Measurements from ENCODE around the gene MEP1A.
"Not testable (repeated sequence)": the region's sequence is repeated elsewhere in the genome, so short reads cannot be mapped to it uniquely, and the experiment has no call there.

The MEP1A gene

DNA sequence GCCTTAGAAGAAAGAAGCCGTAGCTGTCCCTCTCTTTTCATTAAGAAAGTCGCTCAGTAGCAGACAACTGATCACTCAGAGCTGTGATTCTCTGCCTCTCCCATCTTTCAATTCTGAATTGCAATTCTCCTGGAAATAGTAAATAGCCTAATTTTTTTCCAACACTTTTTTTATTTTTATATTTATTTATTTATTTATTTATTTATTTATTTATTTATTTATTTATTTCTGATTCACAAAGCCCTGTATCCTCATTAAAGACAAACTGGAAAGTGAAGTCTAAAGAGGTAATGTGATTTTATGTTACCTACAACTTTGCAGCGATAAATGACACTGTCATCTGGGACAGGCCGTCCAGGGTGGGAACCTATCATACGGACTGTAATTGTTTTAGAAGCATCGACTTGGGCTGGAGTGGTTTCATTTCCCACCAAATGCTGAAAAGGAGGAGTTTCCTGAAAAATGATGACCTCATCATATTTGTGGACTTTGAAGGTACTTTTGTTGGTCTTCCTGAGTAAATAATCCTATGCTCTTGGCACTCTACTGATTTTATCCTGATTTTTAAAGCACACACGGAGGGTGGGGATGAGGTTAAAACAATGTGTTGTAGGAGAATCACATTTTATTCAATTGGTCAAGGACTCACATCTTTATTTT, 41.2 kb downstream of the MEP1A start:
- DNase-seq = not testable (repeated sequence)

DNA sequence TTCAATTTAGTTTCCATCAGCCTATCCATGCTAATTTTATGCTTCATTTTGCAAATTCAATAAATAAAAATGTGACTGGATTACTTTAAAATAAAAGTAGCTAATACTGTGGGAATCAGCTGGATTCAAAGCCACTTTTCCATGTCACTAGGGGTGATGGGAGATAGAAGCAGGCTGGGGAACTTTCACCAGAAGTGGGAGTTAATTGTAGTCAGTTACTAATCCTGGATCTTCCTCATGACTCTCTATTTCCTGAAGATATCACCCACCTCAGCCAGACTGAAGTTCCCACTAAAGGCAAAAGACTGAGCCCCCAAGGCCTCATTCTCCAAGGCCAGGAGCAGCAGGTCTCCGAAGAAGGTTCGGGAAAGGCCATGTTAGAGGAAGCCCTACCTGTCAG, 41.8 kb downstream of the MEP1A start:
- DNase-seq = not testable (repeated sequence)

GRCh38 chr6:46838033-46838432, 44.8 kb downstream of the MEP1A start:
- no peak for DNase-seq

GRCh38 chr6:46842252-46842846, 49.2 kb downstream of the MEP1A start:
- DNase-seq = not testable (repeated sequence)

- no peak for DNase-seq
Measured at GRCh38 chr6:46845126-46845525, 51.9 kb downstream of the MEP1A start.

DNA sequence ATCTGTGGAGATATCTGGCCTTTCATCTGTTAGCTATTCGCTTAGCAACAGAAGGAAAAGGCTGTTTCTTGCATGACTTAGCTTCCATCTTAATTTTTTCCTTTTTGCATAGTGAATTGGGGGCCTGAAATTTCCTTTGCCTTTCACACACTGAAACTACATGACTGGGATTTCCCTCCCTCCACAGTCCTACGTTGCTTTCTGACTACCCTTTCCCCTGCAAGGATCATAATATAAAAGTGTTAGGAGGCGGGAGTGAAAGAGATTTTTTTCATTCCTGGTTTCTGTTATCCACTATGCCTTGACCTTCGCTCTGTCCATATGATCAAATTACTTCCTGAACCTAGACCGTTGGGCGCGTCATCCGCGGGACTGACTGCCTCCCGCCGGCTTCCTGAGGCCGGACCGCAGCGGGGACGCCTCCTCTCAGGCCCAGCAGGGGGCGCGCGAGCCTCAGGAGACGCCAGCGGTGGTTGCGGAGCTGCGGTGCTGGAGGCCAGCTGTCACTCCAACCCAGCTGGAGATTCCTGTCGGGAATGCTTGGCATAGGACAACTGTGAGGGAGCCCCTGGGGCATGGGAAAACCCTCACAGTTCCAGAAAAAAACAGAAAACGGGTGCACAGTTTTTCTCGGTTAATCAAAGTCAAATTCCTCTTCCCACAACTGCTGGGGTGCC, 55.6 kb downstream of the MEP1A start:
- peak; percentile 89 for DNase-seq

- DNase-seq = no peak
Measured at GRCh38 chr6:46849361-46849690, 56.1 kb downstream of the MEP1A start.

DNA sequence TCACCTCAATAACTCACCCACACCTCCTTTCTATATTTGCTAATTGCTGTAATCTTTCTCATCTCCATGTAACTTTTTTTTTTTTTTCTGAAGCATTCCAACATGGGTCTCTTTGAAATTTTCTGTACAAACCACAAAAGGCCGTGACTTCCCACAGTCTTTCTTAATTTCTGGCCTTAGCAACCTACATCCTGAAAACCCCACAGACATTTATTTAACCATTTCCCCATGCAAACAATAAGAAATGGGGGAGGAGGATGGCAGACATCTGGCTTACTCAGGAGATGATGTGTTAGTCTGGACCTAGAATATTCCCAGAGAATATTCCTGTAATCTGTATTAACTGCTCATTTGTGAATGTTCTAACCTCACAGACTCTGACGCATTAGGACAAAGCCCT, 57.6 kb downstream of the MEP1A start:
- DNase-seq = no peak

GRCh38 chr6:46851576-46851975, 58.4 kb downstream of the MEP1A start:
- not testable (repeated sequence) for DNase-seq

DNA sequence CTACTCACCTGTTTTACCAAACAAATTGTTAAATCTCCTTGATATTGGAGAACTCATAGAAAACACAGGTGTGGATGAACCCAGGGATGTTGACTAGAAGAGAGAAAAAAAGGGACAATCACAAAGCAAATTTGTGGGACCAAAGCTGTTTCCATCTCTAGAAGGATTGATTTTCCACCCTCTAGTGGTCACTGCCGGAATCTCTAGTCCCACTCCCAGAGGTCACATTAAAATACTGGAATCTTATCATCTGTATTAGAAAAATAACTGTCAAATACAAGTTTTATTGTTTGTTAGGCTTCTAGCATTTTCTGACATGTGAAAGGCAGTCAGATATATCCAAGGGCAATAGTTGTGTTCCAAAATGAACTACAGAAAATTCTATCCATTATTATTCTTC, 62.8 kb downstream of the MEP1A start:
- DNase-seq = peak; percentile 16

DNA sequence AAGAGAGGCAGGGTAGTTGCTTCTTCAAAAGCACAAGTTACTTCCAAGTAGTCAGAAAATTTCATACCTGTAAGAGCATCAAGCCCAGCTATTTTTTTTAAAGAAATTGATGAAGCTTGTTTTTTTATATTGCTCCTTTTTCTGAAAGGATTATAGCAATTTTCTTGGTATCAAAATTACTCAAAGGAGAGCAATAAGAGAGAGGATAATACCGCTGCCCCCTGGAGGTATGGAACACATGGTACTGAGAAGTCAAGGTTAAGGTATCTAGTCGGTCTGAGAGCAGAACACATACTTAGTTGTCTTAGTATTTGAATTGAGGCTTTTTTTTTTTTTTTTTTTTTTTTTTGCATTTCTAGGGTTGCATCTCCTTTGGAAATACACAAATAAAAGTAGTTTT, 69.2 kb downstream of the MEP1A start:
- no peak for DNase-seq

- DNase-seq = no peak
Measured at GRCh38 chr6:46863791-46864190, 70.6 kb downstream of the MEP1A start.

DNA sequence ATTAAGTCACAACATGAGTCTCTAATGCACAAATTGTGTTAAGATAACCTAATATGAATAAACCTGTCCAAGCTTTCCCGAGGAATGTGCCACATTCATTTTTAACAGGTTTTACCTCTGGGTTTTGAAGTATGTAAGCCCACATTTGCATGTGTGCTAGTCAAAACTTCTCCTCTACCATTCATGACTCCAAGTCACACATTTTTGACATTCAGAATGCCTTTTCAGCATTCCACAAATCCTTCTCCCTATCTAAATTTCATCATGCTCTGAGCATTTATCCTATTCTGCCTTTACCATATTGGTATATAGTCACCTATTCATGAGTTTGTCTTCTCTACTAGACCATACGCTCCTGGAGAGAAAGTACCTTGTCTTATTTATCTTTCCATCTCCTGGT, 72.0 kb downstream of the MEP1A start:
- DNase-seq = no peak

DNA sequence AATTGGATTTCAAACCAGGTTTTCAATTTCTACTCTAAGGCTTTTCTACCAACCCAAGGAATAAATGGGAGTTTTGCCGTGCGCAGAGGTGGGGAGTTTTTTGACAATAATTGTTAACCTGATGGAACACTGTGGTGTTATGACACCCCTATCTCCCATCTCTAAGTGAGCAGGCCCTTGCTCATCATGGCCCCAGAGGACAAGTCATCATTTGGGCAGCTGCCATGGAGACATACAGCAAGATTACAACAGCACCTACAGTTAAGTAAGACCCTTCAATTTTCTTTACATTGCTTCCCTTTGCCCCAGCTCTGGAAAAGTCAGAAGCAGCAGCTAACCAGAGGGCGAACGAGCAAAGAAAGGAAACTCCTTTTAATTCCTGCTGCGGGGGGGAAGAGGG, 74.2 kb downstream of the MEP1A start:
- DNase-seq = no peak

DNA sequence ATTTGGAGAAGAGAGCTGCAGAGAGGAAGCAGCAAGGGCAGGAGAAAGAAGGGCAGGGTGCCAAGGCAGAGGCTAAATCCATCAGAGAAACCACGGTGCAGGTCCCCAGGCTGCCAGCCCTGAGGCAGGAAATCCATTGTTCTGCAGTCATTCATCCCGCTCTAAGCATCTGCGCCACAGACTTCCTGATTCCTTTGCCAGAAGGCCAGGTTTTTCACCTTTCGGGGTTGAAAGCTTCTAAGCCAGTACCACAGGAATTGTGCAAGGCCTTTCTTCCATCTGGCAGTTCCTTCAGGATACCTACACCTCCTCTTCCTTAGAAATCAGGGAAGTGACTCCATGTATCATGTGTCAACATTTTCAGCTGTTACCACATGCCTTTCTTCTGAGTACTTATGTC, 82.9 kb downstream of the MEP1A start:
- peak; percentile 53 for DNase-seq

DNA sequence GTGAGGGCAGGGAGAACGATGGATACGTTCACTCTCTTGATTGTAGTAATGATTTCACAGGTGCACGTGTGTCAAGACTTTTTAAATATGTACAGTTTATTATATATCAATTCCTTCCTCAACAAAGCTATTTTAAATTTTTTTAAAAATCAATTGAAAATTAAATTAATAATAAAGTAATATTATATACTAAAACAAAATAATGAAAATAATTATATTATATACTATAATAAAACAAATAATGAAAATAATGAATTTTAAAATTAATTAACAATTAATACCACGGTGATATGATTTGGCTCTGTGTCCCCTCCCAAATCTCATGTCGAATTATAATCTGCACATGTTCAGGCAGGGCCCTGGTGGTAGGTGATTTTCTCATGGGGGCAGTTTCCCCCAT, 85.8 kb downstream of the MEP1A start:
- DNase-seq = no peak

DNA sequence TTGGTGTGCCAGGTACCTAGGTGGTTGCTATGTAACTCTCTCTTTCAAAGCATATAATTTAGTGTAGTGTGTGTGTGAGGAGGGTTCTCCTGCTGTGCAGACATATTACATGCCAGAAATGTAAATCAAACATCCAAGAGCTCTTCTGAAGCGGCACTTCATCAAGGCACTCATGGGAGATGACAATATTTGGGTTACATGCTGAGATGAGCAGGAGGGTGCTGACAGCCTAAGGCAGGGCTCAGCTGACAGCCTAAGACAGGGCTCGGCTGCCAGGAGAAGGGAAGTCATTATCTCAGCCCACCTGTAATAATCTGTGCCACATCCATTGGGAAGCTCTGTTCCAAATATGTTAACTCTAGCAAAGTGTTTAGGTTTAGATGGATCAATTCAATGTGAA, 89.5 kb downstream of the MEP1A start:
- peak; percentile 93 for DNase-seq

DNA sequence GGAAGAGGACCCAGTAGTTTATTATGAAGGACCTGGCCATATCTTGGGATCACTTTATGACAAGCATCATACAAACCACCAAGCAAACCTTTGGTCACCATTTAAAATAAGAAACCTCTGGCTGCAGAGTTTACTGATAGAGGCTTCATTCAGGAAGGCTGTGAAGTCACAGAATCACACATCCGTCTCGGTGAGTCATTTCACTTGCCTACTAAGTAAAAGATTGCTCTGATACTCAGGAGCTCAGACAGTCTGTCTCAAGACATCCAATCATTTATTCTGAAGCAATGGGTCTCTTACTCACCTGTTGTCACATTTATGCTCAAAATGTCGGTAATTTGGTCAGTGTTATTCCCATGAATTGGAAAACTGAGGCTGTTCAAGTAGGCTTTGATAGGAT, 94.8 kb downstream of the MEP1A start:
- no peak for DNase-seq

GRCh38 chr6:46888578-46888977, 95.4 kb downstream of the MEP1A start:
- DNase-seq = no peak
